ENCODE measurements around the gene THRAP3.

DNA sequence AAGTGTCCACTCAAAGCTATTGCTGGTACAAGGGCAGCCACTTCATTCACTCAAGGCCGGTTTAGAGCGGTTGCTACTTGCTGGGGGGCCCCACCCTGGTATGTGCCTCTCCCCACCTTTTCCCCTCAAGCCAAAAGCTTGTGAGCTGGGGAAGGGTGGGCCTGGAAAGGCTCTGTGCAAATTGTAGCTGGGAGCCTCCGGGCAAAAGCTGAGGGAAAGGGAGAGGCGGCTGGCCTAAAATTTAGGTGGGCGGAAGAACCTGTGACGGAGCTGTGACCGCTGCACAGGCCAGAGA is 81.6 kb downstream of the THRAP3 start:
- TF ChIP-seq, protein P1, sequence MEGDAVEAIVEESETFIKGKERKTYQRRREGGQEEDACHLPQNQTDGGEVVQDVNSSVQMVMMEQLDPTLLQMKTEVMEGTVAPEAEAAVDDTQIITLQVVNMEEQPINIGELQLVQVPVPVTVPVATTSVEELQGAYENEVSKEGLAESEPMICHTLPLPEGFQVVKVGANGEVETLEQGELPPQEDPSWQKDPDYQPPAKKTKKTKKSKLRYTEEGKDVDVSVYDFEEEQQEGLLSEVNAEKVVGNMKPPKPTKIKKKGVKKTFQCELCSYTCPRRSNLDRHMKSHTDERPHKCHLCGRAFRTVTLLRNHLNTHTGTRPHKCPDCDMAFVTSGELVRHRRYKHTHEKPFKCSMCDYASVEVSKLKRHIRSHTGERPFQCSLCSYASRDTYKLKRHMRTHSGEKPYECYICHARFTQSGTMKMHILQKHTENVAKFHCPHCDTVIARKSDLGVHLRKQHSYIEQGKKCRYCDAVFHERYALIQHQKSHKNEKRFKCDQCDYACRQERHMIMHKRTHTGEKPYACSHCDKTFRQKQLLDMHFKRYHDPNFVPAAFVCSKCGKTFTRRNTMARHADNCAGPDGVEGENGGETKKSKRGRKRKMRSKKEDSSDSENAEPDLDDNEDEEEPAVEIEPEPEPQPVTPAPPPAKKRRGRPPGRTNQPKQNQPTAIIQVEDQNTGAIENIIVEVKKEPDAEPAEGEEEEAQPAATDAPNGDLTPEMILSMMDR (IDR thresholded peaks at IDR 0.05): no peak
- TF ChIP-seq ZFX (IDR thresholded peaks at IDR 0.05; ENCODE audit: borderline replicate concordance): no peak

Measured in 22Rv1 (cell line).